ENCODE results near the gene JAZF1. TPM values are rescaled to one million over a fixed set of nuclear protein-coding genes. Genes with fewer than 3 reads are reported as not detected.

JAZF1 gene
- total RNA-seq, 1 donor from 2014 or later, result 33.8 TPM

- peaks cover 11% of the 10 kb centered on the region for H3K4me1 Mint-ChIP-seq (ENCODE audit: low read depth)
- DNase-seq (ENCODE audit: low spot score), result no peak
- no peak overlapping the region for H3K27ac Mint-ChIP-seq (ENCODE audit: unreplicated experiment)
- no peak for TF ChIP-seq CTCF (IDR thresholded peaks at IDR 0.05)
- H3K9me3 Mint-ChIP-seq (ENCODE audit: low read depth), result no peaks in the 10 kb centered on the region
- H3K36me3 Mint-ChIP-seq (ENCODE audit: low read depth), result no peaks in the 10 kb centered on the region
- H3K4me3 Mint-ChIP-seq (ENCODE audit: unreplicated experiment), result no peak overlapping the region
- no peaks in the 10 kb centered on the region for H3K27me3 Mint-ChIP-seq (ENCODE audit: low read depth)
These were observed 59.1 kb downstream of the JAZF1 start for GRCh38 chr7:28121496-28121895.

GRCh38 chr7:28116041-28116440 lies 64.6 kb downstream of the JAZF1 start:
- H3K27ac Mint-ChIP-seq (ENCODE audit: unreplicated experiment), result no peak overlapping the region
- no peak overlapping the region for H3K4me3 Mint-ChIP-seq (ENCODE audit: unreplicated experiment)
- no peaks in the 10 kb centered on the region for H3K4me1 Mint-ChIP-seq (ENCODE audit: low read depth)
- DNase-seq (ENCODE audit: low spot score), result no peak
- TF ChIP-seq CTCF (IDR thresholded peaks at IDR 0.05), result no peak
- H3K27me3 Mint-ChIP-seq (ENCODE audit: low read depth), result no peaks in the 10 kb centered on the region
- no peaks in the 10 kb centered on the region for H3K9me3 Mint-ChIP-seq (ENCODE audit: low read depth)
- H3K36me3 Mint-ChIP-seq (ENCODE audit: low read depth), result no peaks in the 10 kb centered on the region

- H3K4me1 Mint-ChIP-seq (ENCODE audit: low read depth), result no peaks in the 10 kb centered on the region
- H3K27me3 Mint-ChIP-seq (ENCODE audit: low read depth), result no peaks in the 10 kb centered on the region
- no peaks in the 10 kb centered on the region for H3K9me3 Mint-ChIP-seq (ENCODE audit: low read depth)
- H3K27ac Mint-ChIP-seq (ENCODE audit: unreplicated experiment), result no peak overlapping the region
- no peak for TF ChIP-seq CTCF (IDR thresholded peaks at IDR 0.05)
- H3K36me3 Mint-ChIP-seq (ENCODE audit: low read depth), result no peaks in the 10 kb centered on the region
- no peak overlapping the region for H3K4me3 Mint-ChIP-seq (ENCODE audit: unreplicated experiment)
- DNase-seq (ENCODE audit: low spot score), result no peak
These were observed 65.3 kb downstream of the JAZF1 start for GRCh38 chr7:28115261-28115660.

GRCh38 chr7:28114056-28114455 lies 66.5 kb downstream of the JAZF1 start:
- Mint-ChIP-seq H3K4me1 (ENCODE audit: low read depth) (no peaks in the 10 kb centered on the region), H3K27ac (ENCODE audit: unreplicated experiment) (no peak overlapping the region), H3K27me3 (ENCODE audit: low read depth) (no peaks in the 10 kb centered on the region), H3K36me3 (ENCODE audit: low read depth) (no peaks in the 10 kb centered on the region), H3K9me3 (ENCODE audit: low read depth) (no peaks in the 10 kb centered on the region), H3K4me3 (ENCODE audit: unreplicated experiment) (no peak overlapping the region)
- no peak for DNase-seq (ENCODE audit: low spot score)
- no peak for TF ChIP-seq CTCF (IDR thresholded peaks at IDR 0.05)

GRCh38 chr7:28112883-28113540 lies 67.6 kb downstream of the JAZF1 start:
- DNase-seq (ENCODE audit: low spot score), result no peak
- H3K27me3 Mint-ChIP-seq (ENCODE audit: low read depth), result no peaks in the 10 kb centered on the region
- no peaks in the 10 kb centered on the region for H3K36me3 Mint-ChIP-seq (ENCODE audit: low read depth)
- H3K27ac Mint-ChIP-seq (ENCODE audit: unreplicated experiment), result no peak overlapping the region
- H3K4me1 Mint-ChIP-seq (ENCODE audit: low read depth), result peaks cover 10% of the 10 kb centered on the region
- H3K4me3 Mint-ChIP-seq (ENCODE audit: unreplicated experiment), result no peak overlapping the region
- no peak for TF ChIP-seq CTCF (IDR thresholded peaks at IDR 0.05)
- H3K9me3 Mint-ChIP-seq (ENCODE audit: low read depth), result no peaks in the 10 kb centered on the region

All from chondrocyte (in vitro differentiated cells).